Body of pancreas (tissue), 4 donors: ENCODE results near the gene ADGRF5.

ENCODE experiments used
- CTCF ChIP-seq, 7 experiments: fragments of 450-650 bp in 4 of 7; fragments of 200-600 bp in 3 of 7; sonication (generic) in 3 of 7; IDR thresholded peaks; one replicate each; pipeline ENCODE4 v1.5.1; 2016 to 2019; ENCODE audit warnings: antibody characterized with exemption in 7 of 7
- POLR2A ChIP-seq, 3 donors: fragments of 450-650 bp; IDR thresholded peaks; one replicate each; pipeline ENCODE4 v1.6.1; 2016; ENCODE audit warnings: antibody characterized with exemption in 3 of 3, mild to moderate bottlenecking in 2 of 3

DNA sequence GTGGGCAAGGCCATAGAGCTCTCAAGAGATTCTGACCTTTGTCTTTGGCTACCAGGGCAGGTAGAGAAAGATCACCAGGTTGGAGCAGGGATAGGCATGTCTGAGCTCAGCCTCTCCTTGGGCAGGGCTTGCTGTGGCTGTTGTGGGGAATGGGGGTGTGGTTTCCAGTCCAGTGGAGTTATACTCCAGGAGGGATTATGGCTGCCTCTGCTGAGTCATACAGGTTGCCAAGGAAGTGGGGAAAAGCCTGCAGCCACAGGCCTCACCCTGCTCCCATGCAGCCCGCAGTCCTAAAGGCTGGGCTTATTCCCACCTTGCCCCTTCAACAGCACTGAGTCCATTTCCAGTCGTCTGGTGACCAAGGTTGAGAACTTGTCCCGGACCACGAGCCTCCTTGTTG is 106.6 kb downstream of the ADGRF5 start:
- TF ChIP-seq CTCF (IDR thresholded peaks at IDR 0.05) (no peak), POLR2A (IDR thresholded peaks at IDR 0.05) (no peak)
